Smooth muscle cell (in vitro differentiated cells): ENCODE measurements around the gene HPCAL1. TPM values are rescaled to one million over a fixed set of nuclear protein-coding genes. Genes with fewer than 3 reads are reported as not detected.

Experiments
- DNase-seq: peaks from one replicate; lab custom pipeline; 2025; ENCODE audit not compliant: unreplicated experiment; lab: John Stamatoyannopoulos, UW
- H2AFZ ChIP-seq: fragments of 200-600 bp; sonication (generic); 2 replicates; pipeline ENCODE4 v1.6.0; 2016; ENCODE audit warnings: antibody characterized with exemption, low read depth, mild to moderate bottlenecking
- H3F3A ChIP-seq: fragments of 200-600 bp; sonication (generic); 2 replicates; pipeline ENCODE4 v1.6.0; 2017; ENCODE audit warnings: antibody characterized with exemption, low read depth
- H3K27ac ChIP-seq: fragments of 200-600 bp; sonication (generic); 2 replicates; pipeline ENCODE4 v1.5.1; 2016; ENCODE audit warnings: low read depth, mild to moderate bottlenecking
- H3K27me3 ChIP-seq: fragments of 200-600 bp; sonication (generic); 2 replicates; pipeline ENCODE4 v1.6.1; 2016; ENCODE audit warnings: low read depth, mild to moderate bottlenecking
- H3K36me3 ChIP-seq: fragments of 200-600 bp; sonication (generic); 2 replicates; pipeline ENCODE4 v1.5.1; 2016; ENCODE audit warnings: low read depth
- H3K4me1 ChIP-seq: fragments of 200-600 bp; sonication (generic); 2 replicates; pipeline ENCODE4 v1.5.1; 2016; ENCODE audit warnings: low read depth
- H3K4me2 ChIP-seq: fragments of 200-600 bp; sonication (generic); 2 replicates; pipeline ENCODE4 v1.6.0; 2016; ENCODE audit warnings: mild to moderate bottlenecking
- H3K4me3 ChIP-seq: fragments of 200-600 bp; sonication (generic); 2 replicates; pipeline ENCODE4 v1.5.1; 2016; ENCODE audit warnings: mild to moderate bottlenecking
- H3K79me2 ChIP-seq: fragments of 200-600 bp; sonication (generic); 2 replicates; pipeline ENCODE4 v1.6.0; 2016; ENCODE audit warnings: low read depth, mild to moderate bottlenecking
- H3K9ac ChIP-seq: fragments of 200-600 bp; sonication (generic); 2 replicates; pipeline ENCODE4 v1.6.0; 2016; ENCODE audit warnings: low read depth
- H3K9me3 ChIP-seq: fragments of 200-600 bp; sonication (generic); replicated peaks from 2 replicates; pipeline ENCODE4 v1.5.1; 2016; ENCODE audit warnings: low read depth
- H4K20me1 ChIP-seq: fragments of 200-600 bp; sonication (generic); 2 replicates; pipeline ENCODE4 v1.6.0; 2016; ENCODE audit warnings: low read depth
- CTCF ChIP-seq: fragments of 200-600 bp; sonication (generic); IDR thresholded peaks from 2 replicates; pipeline ENCODE4 v1.5.1; 2017; ENCODE audit warnings: borderline replicate concordance, mild to moderate bottlenecking, antibody characterized with exemption; ENCODE audit not compliant: insufficient read depth, poor library complexity, severe bottlenecking
- WGBS: methylation state at CpG from one replicate; pipeline ENCODE4 v1.1.7; 2016; ENCODE audit warnings: low lambda C conversion rate; 5-methylcytosine and 5-hydroxymethylcytosine counted together
- polyA plus RNA-seq: library from polyadenylated mRNA; unstranded; fragments of >200 nt; fragmentation: Nextera tagmentation; extraction: Ambion mirVana; gene quantifications from 2 replicates; pipeline ENCODE4 v1.2.1, GENCODE V29; 2016
- total RNA-seq: library from RNA; depleted of rRNA; stranded (reverse); fragments of >200 nt; gene quantifications from 2 replicates; pipeline ENCODE4 v1.2.3, GENCODE V29; 2014

Gene HPCAL1
- total and polyA plus RNA-seq, 2 experiments from 2014 or later, result 11.7 to 15.8 TPM

GRCh38 chr2:10360460-10360849, 57.8 kb downstream of the HPCAL1 start:
- H3K36me3 ChIP-seq, result no peaks in the 10 kb centered on the region
- no peaks in the 10 kb centered on the region for H4K20me1 ChIP-seq
- no peak for DNase-seq
- H3F3A ChIP-seq, result no peaks in the 10 kb centered on the region
- H3K27me3 ChIP-seq, result no peaks in the 10 kb centered on the region
- H3K4me1 ChIP-seq, result peaks cover 11% of the 10 kb centered on the region
- H3K79me2 ChIP-seq, result no peaks in the 10 kb centered on the region
- no peak for TF ChIP-seq CTCF
- no peak overlapping the region for H2AFZ ChIP-seq
- H3K9ac ChIP-seq, result no peak overlapping the region
- H3K27ac ChIP-seq, result no peak overlapping the region
- H3K4me3 ChIP-seq, result no peak overlapping the region
- 94% methylated on average over 8 of the region's 8 CpGs for WGBS
- H3K4me2 ChIP-seq, result no peak overlapping the region
- H3K9me3 ChIP-seq, result no peaks in the 10 kb centered on the region

- Histone ChIP-seq H3K4me1 (peaks cover 11% of the 10 kb centered on the region), H3K4me2 (no peak overlapping the region), H3K36me3 (no peaks in the 10 kb centered on the region), H3K9ac (no peak overlapping the region), H3F3A (no peaks in the 10 kb centered on the region), H3K79me2 (no peaks in the 10 kb centered on the region), H3K27ac (no peak overlapping the region), H2AFZ (no peak overlapping the region), H4K20me1 (no peaks in the 10 kb centered on the region), H3K27me3 (no peaks in the 10 kb centered on the region), H3K9me3 (no peaks in the 10 kb centered on the region), H3K4me3 (no peak overlapping the region)
- 73% methylated on average over 16 of the region's 16 CpGs for WGBS
- TF ChIP-seq CTCF, result no peak
- no peak for DNase-seq
Measured at GRCh38 chr2:10360850-10361588, 58.3 kb downstream of the HPCAL1 start.

- no peaks in the 10 kb centered on the region for H4K20me1 ChIP-seq
- no peak overlapping the region for H3K9ac ChIP-seq
- H3K4me2 ChIP-seq, result no peak overlapping the region
- no peak overlapping the region for H2AFZ ChIP-seq
- TF ChIP-seq CTCF, result no peak
- no peak for DNase-seq
- H3K36me3 ChIP-seq, result no peaks in the 10 kb centered on the region
- H3K27me3 ChIP-seq, result no peaks in the 10 kb centered on the region
- H3K27ac ChIP-seq, result no peak overlapping the region
- no peak overlapping the region for H3K4me3 ChIP-seq
- 88% methylated on average over 12 of the region's 14 CpGs for WGBS
- no peaks in the 10 kb centered on the region for H3F3A ChIP-seq
- peaks cover 11% of the 10 kb centered on the region for H3K4me1 ChIP-seq
- H3K79me2 ChIP-seq, result no peaks in the 10 kb centered on the region
- H3K9me3 ChIP-seq, result no peaks in the 10 kb centered on the region
Measured at GRCh38 chr2:10362096-10362897, 59.6 kb downstream of the HPCAL1 start.
